AML-193 (cell line): ENCODE measurements around the gene PDZD4.

Experiments used
- DNase-seq, 2 experiments: peaks; one replicate each; lab custom pipeline; 2025; lab: John Stamatoyannopoulos, UW

Gene PDZD4

GRCh38 chrX:153755136-153755535, 75.2 kb downstream of the PDZD4 start:
- DNase-seq, result no peak
